Gastroesophageal sphincter (tissue), 3 donors: ENCODE data around the gene KLHL6.

Source experiments
- CTCF ChIP-seq, 4 experiments: fragments of 200-600 bp in 2 of 4; fragments of 450-650 bp in 2 of 4; sonication (generic) in 1 of 4; IDR thresholded peaks; one replicate each; pipeline ENCODE4 v1.5.1; 2017 to 2019; ENCODE audit warnings: antibody characterized with exemption in 4 of 4, mild to moderate bottlenecking in 2 of 4, moderate library complexity in 2 of 4
- POLR2A ChIP-seq, 2 donors: fragments of 450-650 bp; IDR thresholded peaks; one replicate each; pipeline ENCODE4 v1.6.1; 2017; ENCODE audit warnings: antibody characterized with exemption in 2 of 2, mild to moderate bottlenecking in 2 of 2, moderate library complexity in 1 of 2

- TF ChIP-seq CTCF (IDR thresholded peaks at IDR 0.05) (no peak), POLR2A (IDR thresholded peaks at IDR 0.05) (no peak)
These were observed at the start of gene KLHL6 for GRCh38 chr3:183555541-183556081.
